ENCODE results near the gene MANEA.

MANEA gene

DNA sequence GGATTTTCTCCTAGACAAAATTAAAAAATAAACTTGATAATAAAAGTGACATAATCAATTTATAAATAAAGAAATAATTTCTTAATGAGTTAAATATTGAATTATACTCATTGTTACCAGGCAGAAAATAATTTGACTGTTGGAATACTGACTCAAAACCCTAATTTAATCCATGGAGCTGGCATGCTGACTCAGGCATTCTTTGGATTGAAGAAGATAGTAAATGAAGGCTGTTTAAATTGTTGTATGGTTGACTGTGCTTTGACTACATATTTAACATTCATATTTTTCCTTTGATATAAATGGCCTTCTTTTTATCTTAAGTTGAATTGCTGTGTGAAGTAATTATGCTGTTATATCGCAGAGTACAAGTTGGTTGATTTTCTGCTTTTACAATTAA lies 11.7 kb downstream of the MANEA start:
- no peak for DNase-seq

DNA sequence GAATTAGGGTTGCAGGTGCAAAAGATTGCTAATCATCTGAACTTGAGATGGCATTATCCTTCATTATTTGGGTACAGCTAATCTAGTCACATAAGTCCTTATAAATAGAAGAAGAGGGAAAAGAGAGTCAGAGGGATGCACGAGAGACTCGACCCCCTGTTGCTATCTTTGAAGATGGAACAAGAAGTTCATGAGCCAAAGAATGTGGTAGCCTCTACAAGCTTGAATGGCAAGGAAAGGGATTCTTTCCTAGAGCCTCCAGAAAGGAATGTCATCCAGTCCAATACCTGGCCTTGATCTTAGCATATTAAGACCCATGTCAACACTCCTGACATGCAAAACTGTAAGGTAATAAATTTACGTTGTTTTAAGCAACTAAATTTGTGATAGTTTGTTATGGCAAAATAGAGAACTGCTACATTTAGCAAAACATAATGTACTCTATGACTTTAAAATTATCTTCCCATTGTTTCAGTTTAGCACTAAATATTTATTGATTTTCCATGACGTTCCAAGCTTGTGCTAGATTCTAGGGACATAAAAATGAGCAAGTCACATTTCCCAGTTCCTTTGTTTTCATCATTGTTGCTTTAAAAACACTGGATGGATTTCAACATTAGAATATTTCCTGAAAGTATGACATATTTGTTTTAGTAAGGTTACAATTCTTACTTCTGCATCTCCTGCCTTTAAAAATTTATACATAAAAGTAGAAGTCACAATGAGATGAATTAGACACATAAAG lies 12.7 kb downstream of the MANEA start:
- DNase-seq, result no peak

DNA sequence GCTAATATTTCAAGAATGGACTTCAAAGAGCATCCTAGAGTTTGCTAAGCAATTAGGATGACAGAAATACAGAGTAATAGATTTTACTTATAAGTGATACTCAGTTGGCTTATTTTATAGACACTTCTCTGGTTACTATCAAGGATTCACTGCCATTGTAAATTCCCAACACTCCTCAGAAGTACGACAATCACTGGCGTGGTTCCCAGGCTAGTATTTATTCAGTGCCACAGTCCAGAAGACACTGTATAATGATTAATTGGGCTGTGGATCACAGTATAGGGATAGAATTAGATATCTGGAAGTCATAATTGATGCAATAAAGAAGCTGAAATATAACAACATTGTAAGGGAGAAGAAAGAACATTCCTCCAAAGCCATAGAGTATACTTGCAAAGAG lies 15.7 kb downstream of the MANEA start:
- DNase-seq, result no peak

DNA sequence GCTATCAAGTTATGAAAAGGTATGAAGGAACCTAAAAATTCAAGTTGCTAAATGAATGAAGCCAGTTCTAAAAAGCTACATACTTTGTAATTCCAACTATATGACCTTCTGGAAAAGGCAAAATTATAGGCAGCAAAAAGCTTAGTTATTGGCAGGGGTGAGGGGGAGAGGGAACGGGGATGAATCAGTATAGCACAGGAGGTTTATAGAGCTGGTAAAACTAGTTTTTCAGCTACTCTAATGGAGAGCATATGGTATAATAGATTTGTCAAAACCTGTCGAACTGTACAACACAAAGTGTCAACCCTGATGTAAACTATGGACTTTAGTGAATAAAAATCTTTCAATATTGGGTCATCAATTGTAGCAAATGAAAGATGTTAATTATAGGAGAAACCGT lies 18.7 kb downstream of the MANEA start:
- DNase-seq, result no peak

DNA sequence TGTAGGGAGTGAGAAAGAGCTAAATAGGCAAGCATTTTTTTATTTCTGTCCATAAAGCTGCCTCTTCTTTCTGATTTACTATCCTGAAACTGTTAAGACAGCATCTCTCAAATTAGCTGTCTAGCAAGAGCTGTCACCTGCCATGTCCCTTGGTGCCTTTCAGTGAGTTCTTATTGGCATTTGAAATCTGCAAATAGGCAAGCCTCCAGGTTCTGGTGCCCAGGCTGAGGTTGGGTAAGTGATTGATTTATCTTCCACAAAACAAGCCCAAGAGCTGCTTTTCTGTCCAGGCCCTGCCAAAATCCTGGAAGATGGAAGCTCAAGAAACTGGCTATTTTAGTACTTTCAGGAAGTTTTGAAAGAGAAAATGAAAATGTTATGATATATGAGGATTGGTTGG lies 22.4 kb downstream of the MANEA start:
- DNase-seq, result no peak

DNA sequence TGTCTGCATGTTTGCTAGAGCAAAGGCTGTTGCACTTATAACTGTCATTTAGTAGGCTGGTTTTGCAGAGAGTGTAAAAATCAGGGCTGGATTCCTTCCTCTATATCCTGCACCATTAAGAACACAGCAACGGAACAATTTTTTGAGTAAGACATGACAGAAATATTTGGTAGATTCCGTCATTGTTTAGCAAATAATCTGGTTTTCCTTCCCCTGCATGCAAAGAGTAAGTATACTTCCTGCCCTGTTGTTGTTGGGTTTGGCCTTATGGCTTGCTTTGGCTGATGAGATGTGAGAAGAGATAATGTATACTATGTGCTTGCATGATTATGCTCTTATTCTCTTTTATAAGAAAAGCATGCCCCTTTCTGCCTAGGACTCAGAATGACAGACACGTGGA lies 23.8 kb downstream of the MANEA start:
- no peak for DNase-seq

DNA sequence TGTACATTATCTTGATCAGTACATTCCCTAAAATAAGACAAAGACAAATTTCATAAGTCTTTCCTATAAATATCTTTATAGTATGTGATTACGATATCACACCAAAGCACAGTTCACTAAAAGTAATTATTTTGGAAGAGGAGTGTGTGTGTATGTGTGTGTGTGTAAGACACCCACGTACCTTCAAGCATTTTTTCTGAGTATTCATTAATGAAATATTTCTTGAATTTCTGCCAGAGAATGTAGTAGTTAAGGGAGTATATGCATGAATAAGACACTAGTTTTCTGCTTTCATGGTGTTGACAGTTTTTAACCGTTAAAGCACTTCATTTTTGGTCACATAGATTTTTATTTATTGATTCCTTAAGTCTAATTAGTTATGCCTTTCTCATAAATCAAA lies 36.8 kb downstream of the MANEA start:
- DNase-seq, result no peak

DNA sequence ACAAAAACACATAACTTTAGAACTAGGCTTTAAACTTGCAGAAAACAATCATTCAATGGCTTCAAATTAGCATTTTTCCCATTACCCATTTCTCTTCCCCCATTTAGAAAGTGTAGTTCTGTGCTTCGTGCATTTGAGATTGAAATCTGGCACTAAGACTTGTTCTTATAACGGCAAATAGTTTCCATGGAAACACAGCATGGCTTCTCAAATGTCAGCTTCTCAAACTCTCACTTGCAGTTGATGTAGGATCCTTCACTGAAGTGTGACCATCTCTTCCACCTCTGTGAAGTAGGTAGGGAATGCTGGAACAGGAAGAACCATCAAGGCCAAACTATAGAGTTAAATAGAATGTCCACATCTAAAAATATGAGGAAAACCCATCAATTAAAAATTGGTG lies 52.2 kb downstream of the MANEA start:
- no peak for DNase-seq

DNA sequence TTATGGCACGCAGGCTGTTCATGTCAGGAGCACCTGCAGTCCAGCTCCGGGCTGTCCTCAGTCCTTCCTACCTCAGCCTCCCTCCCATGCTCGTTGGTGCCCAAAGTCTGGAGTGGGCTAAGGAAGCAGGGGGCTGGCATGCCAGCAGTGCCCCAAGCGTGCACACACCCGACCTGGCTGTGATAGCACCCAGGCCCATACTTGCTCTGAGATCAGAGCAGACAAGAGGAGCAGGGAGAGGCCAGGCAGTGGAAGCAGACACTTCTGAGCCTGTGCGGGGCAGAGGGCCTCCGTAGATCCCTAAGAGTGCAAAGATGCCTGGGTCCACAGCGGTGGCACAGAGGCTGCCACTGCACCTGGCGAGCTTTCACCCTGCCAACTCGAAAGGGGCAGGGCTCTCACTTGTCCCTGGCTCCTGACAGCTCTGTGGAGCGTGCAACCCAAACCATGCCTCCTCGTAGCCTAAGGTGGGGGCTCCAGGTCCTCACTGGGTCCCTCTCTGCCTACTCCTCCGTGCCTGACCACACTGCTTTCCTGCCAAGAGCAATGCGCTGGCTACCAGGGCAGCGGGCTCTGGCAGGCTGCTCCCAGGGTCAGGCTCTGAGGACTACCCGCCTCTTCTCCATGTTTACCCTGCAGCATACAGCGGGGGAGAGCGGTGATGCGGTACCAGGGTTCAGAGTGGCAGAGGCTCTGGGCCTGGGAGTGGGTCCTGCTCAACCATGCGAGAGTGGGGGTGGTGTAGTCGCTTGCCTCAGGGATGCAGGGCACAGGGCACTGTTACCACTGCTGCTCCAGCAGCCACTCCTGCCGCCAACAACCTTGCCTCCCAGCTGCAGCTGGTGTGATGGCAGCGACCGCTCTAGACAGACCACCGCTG lies 59.5 kb downstream of the MANEA start:
- DNase-seq, result no peak

DNA sequence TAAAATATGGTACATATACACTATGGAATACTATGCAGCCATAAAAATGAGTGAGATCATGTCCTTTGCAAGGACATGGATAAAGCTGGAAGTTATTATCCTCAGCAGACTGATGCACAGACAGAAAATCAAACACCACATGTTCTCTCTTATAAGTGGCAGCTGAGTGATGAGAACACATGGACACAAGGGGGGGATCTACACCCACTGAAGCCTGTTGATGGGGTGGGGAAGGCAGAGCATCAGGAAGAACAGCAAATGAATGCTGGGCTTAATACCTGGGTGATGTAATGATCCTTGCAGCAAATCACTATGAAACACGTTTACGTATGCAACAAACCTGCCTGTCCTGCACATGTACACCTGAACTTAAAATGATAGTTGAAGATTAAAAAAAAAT lies 71.3 kb downstream of the MANEA start:
- no peak for DNase-seq

DNA sequence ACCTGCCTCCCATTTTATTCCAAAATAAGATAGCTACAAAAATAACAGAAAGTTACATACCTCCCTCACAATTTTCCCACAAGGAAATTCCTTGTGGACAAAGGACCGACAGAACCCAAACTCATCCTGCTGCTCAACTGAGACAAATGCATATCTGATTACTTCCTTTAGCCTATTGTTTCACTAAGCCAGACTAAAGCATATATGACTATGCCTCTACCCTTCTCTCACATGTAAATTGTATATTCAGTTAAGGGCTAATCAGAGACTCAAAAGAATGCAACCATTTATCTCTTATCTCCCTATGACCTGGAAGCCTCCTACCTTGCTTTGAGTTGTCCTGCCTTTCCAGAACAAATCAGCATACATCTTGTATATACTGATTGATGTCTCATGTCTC lies 72.1 kb downstream of the MANEA start:
- DNase-seq, result no peak

DNA sequence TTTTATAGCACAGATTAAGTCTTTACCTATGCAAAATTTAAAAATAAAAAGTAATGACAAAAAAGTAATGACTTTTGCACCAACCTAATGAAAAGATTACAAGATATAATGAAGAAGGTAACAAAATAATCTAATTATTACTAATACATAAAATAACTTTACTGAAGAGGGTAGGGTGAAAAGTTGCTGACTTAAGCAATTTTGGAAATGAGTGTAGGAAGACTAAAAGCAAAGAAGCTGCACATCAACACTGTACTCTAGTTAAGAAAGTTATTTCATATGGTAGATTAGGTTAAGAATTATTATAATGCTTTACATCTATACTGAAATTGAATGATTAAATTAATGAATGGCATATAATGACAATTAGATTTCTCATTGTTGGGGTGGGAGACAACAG lies 76.8 kb downstream of the MANEA start:
- DNase-seq, result no peak

DNA sequence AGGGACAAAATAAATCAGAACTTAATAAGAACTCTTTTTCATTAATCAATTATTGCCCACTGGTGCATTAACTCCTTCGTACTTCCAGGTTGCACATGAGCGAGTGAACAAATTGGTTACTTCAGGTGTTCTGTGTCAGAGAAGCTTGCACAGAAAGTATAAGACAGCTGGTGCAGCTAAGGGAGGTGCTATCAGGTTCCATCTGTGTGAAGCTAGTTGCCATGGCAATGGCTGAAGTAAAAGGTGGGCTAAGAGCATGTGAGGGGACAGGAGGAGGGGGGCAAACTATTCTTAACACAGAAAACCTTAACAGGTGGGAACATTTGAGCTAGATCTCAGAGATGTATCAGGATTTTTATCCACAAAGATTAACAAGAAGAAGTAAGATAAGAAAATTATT lies 81.6 kb downstream of the MANEA start:
- DNase-seq, result no peak
